Endothelial cell of umbilical vein (primary cell): ENCODE data around the gene LRP6.

Experiments used
- CTCF ChIP-seq, 2 donors: IDR thresholded peaks; 1 replicate in 1 of 2; 2 replicates in 1 of 2; pipeline ENCODE4 v1.5.1; 2011; ENCODE audit warnings: low read length in 2 of 2, mild to moderate bottlenecking in 2 of 2, moderate library complexity in 2 of 2, control low read depth in 1 of 2, inconsistent platforms in 1 of 2, low read depth in 1 of 2; ENCODE audit not compliant: insufficient read depth in 1 of 2; ENCODE audit errors: extremely low read depth in 1 of 2
- EZH2 ChIP-seq: IDR thresholded peaks from 2 replicates; pipeline ENCODE4 v1.6.1; 2012; ENCODE audit warnings: borderline replicate concordance, low read depth, mild to moderate bottlenecking, moderate library complexity, low read length, inconsistent platforms; ENCODE audit not compliant: severe bottlenecking
- MYC ChIP-seq: IDR thresholded peaks from one replicate; pipeline ENCODE4 v1.6.1; 2011; ENCODE audit warnings: mild to moderate bottlenecking, low read depth, low read length
- POLR2A ChIP-seq: IDR thresholded peaks from 2 replicates; pipeline ENCODE4 v1.6.1; 2012; ENCODE audit warnings: low read depth, mild to moderate bottlenecking, control low read depth, low read length
- POLR2AphosphoS5 ChIP-seq: IDR thresholded peaks from 2 replicates; pipeline ENCODE4 v1.6.1; 2012; ENCODE audit warnings: low read depth, mild to moderate bottlenecking, control low read depth, low read length, moderate library complexity; ENCODE audit not compliant: insufficient read depth

- no peak for TF ChIP-seq EZH2
- TF ChIP-seq CTCF (IDR thresholded peaks at IDR 0.05; ENCODE audit: extremely low read depth in 1 of 2, insufficient read depth in 1 of 2, low read depth in 1 of 2, low read length in 2 of 2), result no peak
- no peak for TF ChIP-seq POLR2AphosphoS5
- TF ChIP-seq POLR2A, result no peak
- no peak for TF ChIP-seq MYC
Measured at GRCh38 chr12:12247584-12247983, 19.3 kb downstream of the LRP6 start.
